H4 (cell line): ENCODE results near the gene OR52N2. TPM values are rescaled to one million over a fixed set of nuclear protein-coding genes. Genes with fewer than 3 reads are reported as not detected.

Source experiments
- total RNA-seq: library from RNA; depleted of rRNA; stranded (reverse); fragments of >200 nt; shearing (Covaris generic); gene quantifications from 2 replicates; pipeline ENCODE4 v1.2.3, GENCODE V29; 2014; rRNA removed

Gene OR52N2
- total RNA-seq, 1 experiment from 2014 or later, result not detected

Other genes with a start within 250 kb of the OR52N2 start
- gene OR52B6, start 228.0 kb upstream of the OR52N2 start, total RNA-seq, result not detected in 2 replicates
- gene TRIM6, start 212.3 kb upstream of the OR52N2 start, total RNA-seq, result 6.4 and 11.2 TPM in 2 replicates
- 14.4 and 19.1 TPM in 2 replicates for gene TRIM34, start 183.9 kb upstream of the OR52N2 start, total RNA-seq
- gene TRIM5, start 123.8 kb upstream of the OR52N2 start, total RNA-seq, result 36.5 and 38.1 TPM in 2 replicates
- gene TRIM22, start 119.1 kb upstream of the OR52N2 start, total RNA-seq, result 62.8 and 69.6 TPM in 2 replicates
- gene OR56B1, start 72.5 kb upstream of the OR52N2 start, total RNA-seq, result not detected in 2 replicates
- not detected in 2 replicates for gene OR52N4, start 54.7 kb upstream of the OR52N2 start, total RNA-seq
- not detected in 2 replicates for gene OR52N5, start 25.6 kb upstream of the OR52N2 start, total RNA-seq
- not detected in 2 replicates for gene OR52N1, start 17.7 kb upstream of the OR52N2 start, total RNA-seq
- gene OR52E6, start 33.0 kb downstream of the OR52N2 start, total RNA-seq, result not detected in 2 replicates
- not detected in 2 replicates for gene OR52E8, start 48.8 kb downstream of the OR52N2 start, total RNA-seq
- gene OR52E4, start 71.7 kb downstream of the OR52N2 start, total RNA-seq, result not detected in 2 replicates
- not detected in 2 replicates for gene OR52E5, start 84.3 kb downstream of the OR52N2 start, total RNA-seq
- not detected in 2 replicates for gene OR56A3, start 133.3 kb downstream of the OR52N2 start, total RNA-seq
- gene OR56A5, start 159.6 kb downstream of the OR52N2 start, total RNA-seq, result not detected in 2 replicates
- gene OR52L1, start 178.1 kb downstream of the OR52N2 start, total RNA-seq, result not detected in 2 replicates
- gene OR56A4, start 198.0 kb downstream of the OR52N2 start, total RNA-seq, result not detected in 2 replicates
- gene OR56A1, start 221.8 kb downstream of the OR52N2 start, total RNA-seq, result 0.04 TPM in 1 of 2 replicates, not detected in the other